Measurements from ENCODE around the gene KLHL26. TPM values are rescaled to one million over a fixed set of nuclear protein-coding genes. Genes with fewer than 3 reads are reported as not detected.

KLHL26 gene
- total and polyA plus RNA-seq, 12 donors, result 3.4 to 8.2 (median 6.3) TPM

DNA sequence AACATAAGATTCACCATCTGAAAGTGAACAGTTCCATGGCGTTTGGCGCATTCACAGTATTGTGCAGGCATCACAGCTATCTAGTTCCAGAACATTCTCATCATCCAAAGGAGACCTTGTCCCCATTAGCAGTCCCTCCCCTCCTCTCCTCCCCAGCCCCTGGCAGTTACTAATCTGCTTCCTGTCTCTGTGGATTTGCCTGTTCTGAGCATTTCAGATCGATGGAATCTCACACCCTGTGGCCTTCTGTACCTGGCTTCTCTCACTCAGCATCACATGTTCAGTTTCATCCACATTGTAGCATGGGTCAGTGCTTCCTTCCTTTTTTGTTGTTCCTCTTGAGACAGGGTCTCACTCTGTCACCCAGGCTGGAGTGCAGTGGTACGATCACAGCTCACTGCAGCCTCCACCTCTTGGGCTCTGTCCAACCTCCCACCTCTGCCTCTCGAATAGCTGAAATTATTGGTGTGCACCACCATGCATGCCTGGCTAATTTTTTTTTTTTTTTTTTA, 81.2 kb downstream of the KLHL26 start:
- TF ChIP-seq CTCF (IDR thresholded peaks at IDR 0.05), result no peak
- Histone ChIP-seq H3K9me3 (no peaks in the 10 kb centered on the region), H3K4me3 (no peak overlapping the region), H3K27me3 (no peaks in the 10 kb centered on the region), H3K36me3 (peaks cover 0 to 7% (median 0%) of the 10 kb centered on the region in 9 donors), H3K4me1 (peaks cover 0 to 33% (median 11%) of the 10 kb centered on the region in 9 donors), H3K27ac (no peak overlapping the region)
- 79 to 82% methylated on average over 5 of the region's 5 CpGs for WGBS, 2 donors
- intact Hi-C loops (cut with DNase I), result no loop called here
- ATAC-seq, result no peak
- DNase-seq, result no peak

- Histone ChIP-seq H3K36me3 (peaks cover 0 to 7% (median 0%) of the 10 kb centered on the region in 9 donors), H3K27ac (no peak overlapping the region), H3K4me1 (peaks cover 0 to 24% (median 6%) of the 10 kb centered on the region in 9 donors), H3K9me3 (no peaks in the 10 kb centered on the region), H3K27me3 (no peaks in the 10 kb centered on the region), H3K4me3 (no peak overlapping the region)
- WGBS, 2 donors, result 87 to 90% methylated on average over 15 to 16 of the region's 16 CpGs
- no peak for TF ChIP-seq CTCF (IDR thresholded peaks at IDR 0.05)
- DNase-seq (no peak), ATAC-seq (no peak)
- intact Hi-C loops (cut with DNase I), result no loop called here
These were observed 82.1 kb downstream of the KLHL26 start for GRCh38 chr19:18718846-18719458.

GRCh38 chr19:18719541-18719940, 82.7 kb downstream of the KLHL26 start:
- no peak for TF ChIP-seq CTCF (IDR thresholded peaks at IDR 0.05)
- peaks cover 0 to 7% (median 0%) of the 10 kb centered on the region in 9 donors for H3K36me3 ChIP-seq
- peaks cover 0 to 23% (median 6%) of the 10 kb centered on the region in 9 donors for H3K4me1 ChIP-seq
- H3K4me3 ChIP-seq, result no peak overlapping the region
- no peak overlapping the region for H3K27ac ChIP-seq
- H3K9me3 ChIP-seq, result no peaks in the 10 kb centered on the region
- no peak for DNase-seq
- WGBS, 2 donors, result 51 to 53% methylated on average over 25 of the region's 25 CpGs
- H3K27me3 ChIP-seq, result no peaks in the 10 kb centered on the region
- intact Hi-C loops (cut with DNase I), result no loop called here
- peak in 6 of 8 donors; percentile 32 to 50 (median 34) for ATAC-seq

Other genes starting within 250 kb of the KLHL26 start
- 10 to 100 TPM in 1 of 10 donors, 1 to 10 TPM in 7, under 1 TPM in 2; 0.57 to 13.3 (median 1.8) TPM for gene LRRC25, start 239.4 kb upstream of the KLHL26 start, total RNA-seq
- gene LRRC25, start 239.4 kb upstream of the KLHL26 start, polyA plus RNA-seq, result 1 to 10 TPM; 1.1 to 2.2 TPM
- gene SSBP4, start 217.6 kb upstream of the KLHL26 start, total RNA-seq, result 10 to 100 TPM; 17.6 to 47.1 (median 27.3) TPM
- 10 to 100 TPM; 41.3 to 51.6 TPM for gene SSBP4, start 217.6 kb upstream of the KLHL26 start, polyA plus RNA-seq
- gene ISYNA1, start 198.9 kb upstream of the KLHL26 start, total RNA-seq, result 10 to 100 TPM; 12.6 to 40.7 (median 18.0) TPM
- 100 to 1,000 TPM in 1 of 2 donors, 10 to 100 TPM in 1; 21.4 to 137 TPM for gene ISYNA1, start 198.9 kb upstream of the KLHL26 start, polyA plus RNA-seq
- 10 to 100 TPM in 2 of 10 donors, 1 to 10 TPM in 8; 5.7 to 13.1 (median 7.5) TPM for gene ELL, start 115.0 kb upstream of the KLHL26 start, total RNA-seq
- 1 to 10 TPM; 4.0 to 6.7 TPM for gene ELL, start 115.0 kb upstream of the KLHL26 start, polyA plus RNA-seq
- 100 to 1,000 TPM; 132 to 196 (median 151) TPM for gene FKBP8, start 93.5 kb upstream of the KLHL26 start, total RNA-seq
- 100 to 1,000 TPM; 153 to 308 TPM for gene FKBP8, start 93.5 kb upstream of the KLHL26 start, polyA plus RNA-seq
- 10 to 100 TPM; 35.6 to 63.9 (median 45.6) TPM for gene KXD1, start 79.2 kb upstream of the KLHL26 start, total RNA-seq
- 10 to 100 TPM; 41.2 to 88.6 TPM for gene KXD1, start 79.2 kb upstream of the KLHL26 start, polyA plus RNA-seq
- gene UBA52, start 65.2 kb upstream of the KLHL26 start, total RNA-seq, result 100 to 1,000 TPM; 634 to 883 (median 716) TPM
- 1,000 to 10,000 TPM; 1,270 to 1,276 TPM for gene UBA52, start 65.2 kb upstream of the KLHL26 start, polyA plus RNA-seq
- 10 to 100 TPM; 63.4 to 96.3 (median 68.7) TPM for gene REX1BD, start 48.2 kb upstream of the KLHL26 start, total RNA-seq
- 100 to 1,000 TPM in 1 of 2 donors, 10 to 100 TPM in 1; 58.5 to 107 TPM for gene REX1BD, start 48.2 kb upstream of the KLHL26 start, polyA plus RNA-seq
- gene CRLF1, start 30.2 kb upstream of the KLHL26 start, total RNA-seq, result 10 to 100 TPM in 3 of 10 donors, 1 to 10 TPM in 6, under 1 TPM in 1; 0.68 to 42.1 (median 4.5) TPM
- gene CRLF1, start 30.2 kb upstream of the KLHL26 start, polyA plus RNA-seq, result 100 to 1,000 TPM; 154 to 161 TPM
- 1 to 10 TPM in 5 of 10 donors, under 1 TPM in 5; 0.13 to 4.5 (median 0.89) TPM for gene TMEM59L, start 24.2 kb upstream of the KLHL26 start, total RNA-seq
- 10 to 100 TPM in 1 of 2 donors, 1 to 10 TPM in 1; 2.5 to 13.8 TPM for gene TMEM59L, start 24.2 kb upstream of the KLHL26 start, polyA plus RNA-seq
- gene CRTC1, start 46.7 kb downstream of the KLHL26 start, total RNA-seq, result 10 to 100 TPM in 3 of 10 donors, 1 to 10 TPM in 7; 6.5 to 11.8 (median 9.3) TPM
- gene CRTC1, start 46.7 kb downstream of the KLHL26 start, polyA plus RNA-seq, result 1 to 10 TPM; 3.2 to 8.6 TPM
- 1 to 10 TPM in 3 of 10 donors, under 1 TPM in 5, not detected in 2; 0.13 to 5.9 (median 0.43) TPM for gene COMP, start 154.3 kb downstream of the KLHL26 start, total RNA-seq
- 1 to 10 TPM in 1 of 2 donors, under 1 TPM in 1; 0.29 to 2.4 TPM for gene COMP, start 154.3 kb downstream of the KLHL26 start, polyA plus RNA-seq
- gene UPF1, start 194.9 kb downstream of the KLHL26 start, total RNA-seq, result 10 to 100 TPM; 32.3 to 44.3 (median 37.5) TPM
- gene UPF1, start 194.9 kb downstream of the KLHL26 start, polyA plus RNA-seq, result 10 to 100 TPM; 25.2 to 36.7 TPM